ENCODE data around the gene EPN2. TPM values are rescaled to one million over a fixed set of nuclear protein-coding genes. Genes with fewer than 3 reads are reported as not detected.

The EPN2 gene
- total and polyA plus RNA-seq, 2 donors from 2014 or later, result 18.0 to 45.4 TPM

DNA sequence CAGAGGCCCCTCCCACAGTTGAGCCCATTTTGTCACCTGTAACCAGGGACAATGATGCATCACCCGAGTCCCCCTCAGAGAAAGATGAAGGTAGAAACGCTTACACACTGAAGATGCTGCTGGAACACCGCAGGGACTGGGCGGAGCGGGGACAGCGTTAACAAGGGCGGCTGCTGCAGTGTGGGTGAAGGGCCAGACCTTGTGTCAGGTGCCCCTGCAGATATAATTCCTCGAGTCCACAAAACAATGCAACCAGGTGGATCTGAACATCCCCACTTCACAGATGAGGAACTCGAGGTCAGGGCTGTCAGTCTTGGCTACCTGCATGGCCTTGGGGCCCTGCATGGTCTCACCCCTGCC lies 134.8 kb downstream of the EPN2 start:
- Histone ChIP-seq H3K36me3 (ENCODE audit: control insufficient read depth in 2 of 3, insufficient read depth in 3 of 3, low read length in 3 of 3) (no peaks in the 10 kb centered on the region), H3K9ac (ENCODE audit: low read length in 3 of 3) (no peak overlapping the region), H3K27ac (ENCODE audit: low read depth in 2 of 2, low read length in 2 of 2) (no peak overlapping the region), H3K4me3 (ENCODE audit: low read length in 3 of 3) (no peak overlapping the region), H3K9me3 (ENCODE audit: control insufficient read depth in 2 of 3, insufficient read depth in 1 of 3, low read length in 3 of 3) (no peaks in the 10 kb centered on the region), H3K27me3 (ENCODE audit: control insufficient read depth, insufficient read depth, low read length) (no peaks in the 10 kb centered on the region), H3K4me1 (ENCODE audit: control insufficient read depth in 2 of 3, insufficient read depth in 2 of 3, low read depth in 1 of 3, low read length in 3 of 3) (peaks cover 0 to 12% (median 0%) of the 10 kb centered on the region in 3 donors)
- intact Hi-C loops (cut with DNase I), result no loop called here
- DNase-seq (peak in 1 of 5 donors; percentile 7), FAIRE-seq (no peak)
- TF ChIP-seq, protein P1, sequence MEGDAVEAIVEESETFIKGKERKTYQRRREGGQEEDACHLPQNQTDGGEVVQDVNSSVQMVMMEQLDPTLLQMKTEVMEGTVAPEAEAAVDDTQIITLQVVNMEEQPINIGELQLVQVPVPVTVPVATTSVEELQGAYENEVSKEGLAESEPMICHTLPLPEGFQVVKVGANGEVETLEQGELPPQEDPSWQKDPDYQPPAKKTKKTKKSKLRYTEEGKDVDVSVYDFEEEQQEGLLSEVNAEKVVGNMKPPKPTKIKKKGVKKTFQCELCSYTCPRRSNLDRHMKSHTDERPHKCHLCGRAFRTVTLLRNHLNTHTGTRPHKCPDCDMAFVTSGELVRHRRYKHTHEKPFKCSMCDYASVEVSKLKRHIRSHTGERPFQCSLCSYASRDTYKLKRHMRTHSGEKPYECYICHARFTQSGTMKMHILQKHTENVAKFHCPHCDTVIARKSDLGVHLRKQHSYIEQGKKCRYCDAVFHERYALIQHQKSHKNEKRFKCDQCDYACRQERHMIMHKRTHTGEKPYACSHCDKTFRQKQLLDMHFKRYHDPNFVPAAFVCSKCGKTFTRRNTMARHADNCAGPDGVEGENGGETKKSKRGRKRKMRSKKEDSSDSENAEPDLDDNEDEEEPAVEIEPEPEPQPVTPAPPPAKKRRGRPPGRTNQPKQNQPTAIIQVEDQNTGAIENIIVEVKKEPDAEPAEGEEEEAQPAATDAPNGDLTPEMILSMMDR (IDR thresholded peaks at IDR 0.05; ENCODE audit: borderline replicate concordance, extremely low read depth, insufficient read depth), result no peak

DNA sequence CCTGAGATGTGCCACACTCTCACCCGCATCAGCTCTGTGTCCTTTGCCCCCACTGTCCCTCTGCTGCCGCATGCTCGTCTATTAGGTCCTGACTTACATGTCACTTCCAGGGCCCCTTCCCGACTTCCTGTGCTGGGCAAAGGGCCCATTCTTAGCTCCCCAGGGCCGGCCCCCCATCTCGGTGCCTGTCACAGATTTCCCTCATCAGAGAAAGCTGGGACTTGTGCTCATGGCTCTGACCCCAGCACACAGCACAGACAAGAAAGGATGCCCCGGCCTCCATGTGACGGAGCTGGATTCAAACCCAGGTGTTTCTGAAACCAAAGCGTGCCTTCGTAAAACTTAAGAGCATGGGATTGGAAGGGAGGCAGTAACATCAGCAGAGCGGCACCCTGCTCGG lies 135.3 kb downstream of the EPN2 start:
- no peaks in the 10 kb centered on the region for H3K9me3 ChIP-seq (ENCODE audit: control insufficient read depth in 2 of 3, insufficient read depth in 1 of 3, low read length in 3 of 3)
- intact Hi-C loops (cut with DNase I), result no loop called here
- no peak overlapping the region for H3K9ac ChIP-seq (ENCODE audit: low read length in 3 of 3)
- TF ChIP-seq, protein P1 (IDR thresholded peaks at IDR 0.05; ENCODE audit: borderline replicate concordance, extremely low read depth, insufficient read depth), result no peak
- no peak overlapping the region for H3K27ac ChIP-seq (ENCODE audit: low read depth in 2 of 2, low read length in 2 of 2)
- peaks cover 0 to 12% (median 0%) of the 10 kb centered on the region in 3 donors for H3K4me1 ChIP-seq (ENCODE audit: control insufficient read depth in 2 of 3, insufficient read depth in 2 of 3, low read depth in 1 of 3, low read length in 3 of 3)
- no peak for FAIRE-seq
- no peaks in the 10 kb centered on the region for H3K36me3 ChIP-seq (ENCODE audit: control insufficient read depth in 2 of 3, insufficient read depth in 3 of 3, low read length in 3 of 3)
- peak in 1 of 5 donors; percentile 4 for DNase-seq
- H3K4me3 ChIP-seq (ENCODE audit: low read length in 3 of 3), result no peak overlapping the region
- no peaks in the 10 kb centered on the region for H3K27me3 ChIP-seq (ENCODE audit: control insufficient read depth, insufficient read depth, low read length)

DNA sequence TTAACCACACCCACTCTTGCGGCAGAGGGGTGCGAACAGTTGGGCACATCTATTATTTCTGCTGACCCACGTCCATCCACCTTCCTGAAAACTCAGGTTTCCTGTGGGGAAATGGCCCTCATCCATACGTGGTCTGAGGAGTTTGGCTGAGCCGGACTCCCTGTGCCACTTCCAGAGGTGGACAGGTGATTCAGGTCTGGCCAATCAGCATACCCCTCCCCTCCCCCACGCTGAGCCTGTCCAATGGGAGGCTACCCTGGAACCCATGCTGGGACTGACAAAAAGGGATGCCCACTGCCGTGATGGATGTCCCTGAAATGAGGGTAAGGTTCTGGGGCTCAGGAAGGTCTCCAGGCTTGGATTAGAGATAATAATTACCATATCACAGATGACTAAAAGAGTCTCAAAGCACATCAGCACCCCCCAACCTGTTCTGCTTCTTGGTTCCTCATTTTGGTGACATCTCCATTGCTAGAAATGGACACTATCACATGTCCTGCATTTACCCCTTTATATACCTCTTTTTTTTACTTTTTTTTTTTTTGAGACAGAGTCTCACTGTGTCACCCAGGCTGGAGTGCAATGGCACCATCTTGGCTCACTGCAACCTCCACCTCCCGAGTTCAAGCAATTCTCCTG lies 135.8 kb downstream of the EPN2 start:
- intact Hi-C loops (cut with DNase I), result no loop called here
- Histone ChIP-seq H3K9me3 (ENCODE audit: control insufficient read depth in 2 of 3, insufficient read depth in 1 of 3, low read length in 3 of 3) (no peaks in the 10 kb centered on the region), H3K27ac (ENCODE audit: low read depth in 2 of 2, low read length in 2 of 2) (no peak overlapping the region), H3K27me3 (ENCODE audit: control insufficient read depth, insufficient read depth, low read length) (no peaks in the 10 kb centered on the region), H3K9ac (ENCODE audit: low read length in 3 of 3) (no peak overlapping the region), H3K36me3 (ENCODE audit: control insufficient read depth in 2 of 3, insufficient read depth in 3 of 3, low read length in 3 of 3) (no peaks in the 10 kb centered on the region), H3K4me1 (ENCODE audit: control insufficient read depth in 2 of 3, insufficient read depth in 2 of 3, low read depth in 1 of 3, low read length in 3 of 3) (peaks cover 0 to 12% (median 0%) of the 10 kb centered on the region in 3 donors), H3K4me3 (ENCODE audit: low read length in 3 of 3) (no peak overlapping the region)
- DNase-seq, result peak in 1 of 5 donors; percentile 6
- TF ChIP-seq, protein P1 (IDR thresholded peaks at IDR 0.05; ENCODE audit: borderline replicate concordance, extremely low read depth, insufficient read depth), result no peak
- no peak for FAIRE-seq

DNA sequence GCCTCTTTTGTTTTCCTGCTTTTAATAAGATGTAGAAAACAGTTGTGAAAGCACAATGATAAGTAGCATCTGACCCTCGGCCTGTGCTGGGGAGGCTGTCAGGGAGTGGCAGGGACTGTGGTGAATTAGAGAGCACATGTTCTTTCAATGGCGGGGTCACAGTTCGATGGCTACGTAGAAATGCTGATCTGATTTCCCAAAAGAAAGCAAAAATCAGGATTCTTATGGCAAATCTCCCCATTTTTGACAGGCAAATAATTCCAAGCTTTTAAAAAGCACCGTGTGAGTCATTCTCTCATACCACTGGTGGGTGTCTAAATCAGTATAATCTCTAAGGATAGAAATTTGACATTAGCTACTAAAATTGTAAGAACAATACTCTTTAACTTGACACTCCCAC lies 137.0 kb downstream of the EPN2 start:
- TF ChIP-seq, protein P1 (IDR thresholded peaks at IDR 0.05; ENCODE audit: borderline replicate concordance, extremely low read depth, insufficient read depth), result no peak
- no peaks in the 10 kb centered on the region for H3K27me3 ChIP-seq (ENCODE audit: control insufficient read depth, insufficient read depth, low read length)
- H3K9me3 ChIP-seq (ENCODE audit: control insufficient read depth in 2 of 3, insufficient read depth in 1 of 3, low read length in 3 of 3), result no peaks in the 10 kb centered on the region
- intact Hi-C loops (cut with DNase I), result no loop called here
- FAIRE-seq (no peak), DNase-seq (no peak)
- H3K9ac ChIP-seq (ENCODE audit: low read length in 3 of 3), result no peak overlapping the region
- H3K4me1 ChIP-seq (ENCODE audit: control insufficient read depth in 2 of 3, insufficient read depth in 2 of 3, low read depth in 1 of 3, low read length in 3 of 3), result peaks cover 0 to 17% (median 0%) of the 10 kb centered on the region in 3 donors
- H3K4me3 ChIP-seq (ENCODE audit: low read length in 3 of 3), result no peak overlapping the region
- no peak overlapping the region for H3K27ac ChIP-seq (ENCODE audit: low read depth in 2 of 2, low read length in 2 of 2)
- no peaks in the 10 kb centered on the region for H3K36me3 ChIP-seq (ENCODE audit: control insufficient read depth in 2 of 3, insufficient read depth in 3 of 3, low read length in 3 of 3)

All from kidney (tissue), 14 donors.